Activated gamma-delta T cell treated with Interleukin-2 at 50 U/mL for 16 hours (primary cell): ENCODE results near the gene KRT40.

Experiments
- DNase-seq: peaks from one replicate; pipeline ENCODE4 v3.0.0-alpha.2; 2020

KRT40 gene

GRCh38 chr17:40950176-40950575 is 34.0 kb downstream of the KRT40 start:
- DNase-seq: no peak

GRCh38 chr17:40949418-40949817 is 34.7 kb downstream of the KRT40 start:
- no peak for DNase-seq

GRCh38 chr17:40947929-40948328 is 36.2 kb downstream of the KRT40 start:
- no peak for DNase-seq

- DNase-seq: no peak
These were observed 38.7 kb downstream of the KRT40 start for GRCh38 chr17:40945414-40945813.

- DNase-seq: no peak
These were observed 39.6 kb downstream of the KRT40 start for GRCh38 chr17:40944531-40944930.

GRCh38 chr17:40942553-40942952 is 41.6 kb downstream of the KRT40 start:
- DNase-seq: no peak

- no peak for DNase-seq
These were observed 43.9 kb downstream of the KRT40 start for GRCh38 chr17:40940266-40940665.

GRCh38 chr17:40938981-40939380 is 45.1 kb downstream of the KRT40 start:
- DNase-seq: no peak

- no peak for DNase-seq
These were observed 46.7 kb downstream of the KRT40 start, which contains the start of gene KRT23 for GRCh38 chr17:40937384-40937819. KRT23 (minus strand) TSS chr17:40937646; CDS start chr17:40936603, 1,043 bp downstream.

GRCh38 chr17:40936976-40937375 is 47.1 kb downstream of the KRT40 start:
- no peak for DNase-seq

GRCh38 chr17:40936437-40936971 is 47.6 kb downstream of the KRT40 start:
- no peak for DNase-seq

GRCh38 chr17:40935624-40936023 is 48.5 kb downstream of the KRT40 start:
- DNase-seq: no peak

- DNase-seq: no peak
These were observed 51.5 kb downstream of the KRT40 start for GRCh38 chr17:40932608-40933007.

- no peak for DNase-seq
These were observed 52.8 kb downstream of the KRT40 start for GRCh38 chr17:40931311-40931710.
